ENCODE results near the gene ANKRD7.

ANKRD7 gene

DNA sequence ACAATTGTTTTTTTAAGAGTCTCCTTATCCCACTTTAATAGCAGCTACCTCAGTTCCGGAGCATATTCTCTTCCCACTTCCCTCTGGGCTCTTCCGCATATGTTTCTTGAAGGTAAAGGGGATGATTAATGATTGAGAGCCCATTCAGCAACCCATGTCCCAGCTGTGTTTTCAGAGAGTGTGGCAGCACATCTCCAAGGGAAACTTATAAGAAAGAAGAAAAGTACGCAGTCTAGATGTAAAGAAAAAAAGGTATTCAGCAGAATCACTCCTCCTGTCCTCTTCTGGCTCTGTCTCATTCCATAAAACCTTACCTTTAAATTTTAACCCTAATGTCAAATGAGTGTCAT is 9.7 kb upstream of the ANKRD7 start:
- TF ChIP-seq, protein P1, sequence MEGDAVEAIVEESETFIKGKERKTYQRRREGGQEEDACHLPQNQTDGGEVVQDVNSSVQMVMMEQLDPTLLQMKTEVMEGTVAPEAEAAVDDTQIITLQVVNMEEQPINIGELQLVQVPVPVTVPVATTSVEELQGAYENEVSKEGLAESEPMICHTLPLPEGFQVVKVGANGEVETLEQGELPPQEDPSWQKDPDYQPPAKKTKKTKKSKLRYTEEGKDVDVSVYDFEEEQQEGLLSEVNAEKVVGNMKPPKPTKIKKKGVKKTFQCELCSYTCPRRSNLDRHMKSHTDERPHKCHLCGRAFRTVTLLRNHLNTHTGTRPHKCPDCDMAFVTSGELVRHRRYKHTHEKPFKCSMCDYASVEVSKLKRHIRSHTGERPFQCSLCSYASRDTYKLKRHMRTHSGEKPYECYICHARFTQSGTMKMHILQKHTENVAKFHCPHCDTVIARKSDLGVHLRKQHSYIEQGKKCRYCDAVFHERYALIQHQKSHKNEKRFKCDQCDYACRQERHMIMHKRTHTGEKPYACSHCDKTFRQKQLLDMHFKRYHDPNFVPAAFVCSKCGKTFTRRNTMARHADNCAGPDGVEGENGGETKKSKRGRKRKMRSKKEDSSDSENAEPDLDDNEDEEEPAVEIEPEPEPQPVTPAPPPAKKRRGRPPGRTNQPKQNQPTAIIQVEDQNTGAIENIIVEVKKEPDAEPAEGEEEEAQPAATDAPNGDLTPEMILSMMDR (conservative IDR thresholded peaks at IDR 0.05), result no peak
- no peak overlapping the region for H3K27ac ChIP-seq

GRCh38 chr7:118217210-118217619 is 7.3 kb upstream of the ANKRD7 start:
- H3K27ac ChIP-seq, result no peak overlapping the region
- TF ChIP-seq, protein P1 (conservative IDR thresholded peaks at IDR 0.05), result no peak
- no peak for TF ChIP-seq ZFX (IDR thresholded peaks at IDR 0.05)

GRCh38 chr7:118218413-118219156 is 5.9 kb upstream of the ANKRD7 start:
- no peak for TF ChIP-seq ZFX (IDR thresholded peaks at IDR 0.05)
- TF ChIP-seq, protein P1 (conservative IDR thresholded peaks at IDR 0.05), result no peak
- H3K27ac ChIP-seq, result no peak overlapping the region

DNA sequence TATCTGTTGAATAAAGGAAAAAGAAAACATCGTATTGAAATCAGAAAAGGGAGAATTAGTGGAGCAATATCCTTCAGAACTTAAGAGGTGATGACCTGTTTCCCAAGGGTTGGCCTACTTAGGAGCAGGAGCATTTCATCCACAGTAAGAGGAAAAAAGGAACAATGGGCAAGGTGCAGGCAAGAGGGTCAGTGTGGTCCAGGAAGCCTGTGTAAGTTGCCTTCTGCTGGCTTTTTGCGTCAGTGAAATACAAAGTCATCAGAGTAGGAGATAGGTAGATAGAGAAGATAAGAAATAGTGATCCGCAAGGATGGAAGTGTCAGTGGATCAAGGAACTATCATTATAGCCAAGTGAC is 5.4 kb upstream of the ANKRD7 start:
- no peak overlapping the region for H3K27ac ChIP-seq
- TF ChIP-seq ZFX (IDR thresholded peaks at IDR 0.05), result no peak
- TF ChIP-seq, protein P1 (conservative IDR thresholded peaks at IDR 0.05), result no peak

DNA sequence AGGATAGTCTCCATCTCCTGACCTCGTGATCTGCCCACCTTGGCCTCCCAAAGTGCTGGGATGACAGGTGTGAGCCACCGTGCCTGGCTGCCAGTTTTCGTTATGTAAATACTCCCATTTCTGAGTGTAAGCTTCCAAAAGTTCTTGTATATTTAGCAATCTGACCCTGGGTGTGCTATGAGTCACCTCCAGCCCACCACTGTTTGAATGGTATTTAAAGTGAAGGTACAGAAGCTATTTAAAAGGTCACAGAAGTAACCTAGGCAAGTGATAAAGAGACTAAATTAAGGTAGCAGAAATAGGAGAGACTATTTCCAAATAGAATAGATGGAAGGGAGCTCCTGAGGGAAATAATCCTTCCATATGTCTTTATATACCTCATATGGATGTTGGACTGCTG is 3.9 kb upstream of the ANKRD7 start:
- H3K27ac ChIP-seq, result no peak overlapping the region
- TF ChIP-seq, protein P1 (conservative IDR thresholded peaks at IDR 0.05), result no peak
- no peak for TF ChIP-seq ZFX (IDR thresholded peaks at IDR 0.05)

DNA sequence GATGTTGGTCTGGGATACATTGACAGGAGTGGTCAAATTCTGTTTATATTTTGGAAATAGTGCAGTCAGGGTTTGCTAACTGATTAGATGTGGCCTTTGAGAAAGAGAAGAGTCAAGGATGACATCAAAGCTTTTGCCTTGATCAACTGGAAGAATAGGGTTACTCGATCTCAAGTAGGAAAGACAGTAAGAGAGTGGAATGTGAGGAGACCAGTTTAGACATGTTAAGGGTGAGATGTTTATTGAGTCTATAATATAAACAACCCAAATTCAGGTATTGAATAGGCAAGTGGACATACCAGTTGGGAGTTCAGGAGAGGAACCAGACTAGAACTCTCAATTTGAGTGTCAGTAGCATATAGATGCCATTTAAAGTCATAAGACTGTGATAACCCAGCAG is 1.9 kb upstream of the ANKRD7 start:
- no peak overlapping the region for H3K27ac ChIP-seq
- TF ChIP-seq, protein P1 (conservative IDR thresholded peaks at IDR 0.05), result no peak
- TF ChIP-seq ZFX (IDR thresholded peaks at IDR 0.05), result no peak

DNA sequence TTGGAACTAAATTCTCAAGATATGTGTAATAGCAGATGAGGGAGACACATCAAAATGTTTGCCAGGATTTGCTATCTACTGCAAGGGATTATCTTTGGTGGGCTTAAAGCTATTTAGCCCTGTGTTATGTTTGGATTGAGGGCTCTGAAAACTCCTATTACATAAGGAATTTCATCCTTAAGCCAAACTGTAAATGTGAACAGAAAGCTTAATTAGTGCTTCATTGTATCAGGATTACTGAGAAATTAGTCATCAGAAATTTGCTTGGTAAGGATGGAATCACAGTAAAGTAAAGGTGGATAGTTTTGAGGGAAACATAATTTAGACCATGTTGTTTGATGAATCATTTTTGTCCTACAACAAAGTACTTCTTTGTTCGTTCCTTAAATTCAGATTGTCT is 8.3 kb downstream of the ANKRD7 start:
- TF ChIP-seq, protein P1 (conservative IDR thresholded peaks at IDR 0.05), result no peak
- no peak for TF ChIP-seq ZFX (IDR thresholded peaks at IDR 0.05)
- no peak overlapping the region for H3K27ac ChIP-seq
